IMR-90 (cell line): ENCODE results near the gene SEMA3E. TPM values are rescaled to one million over a fixed set of nuclear protein-coding genes. Genes with fewer than 3 reads are reported as not detected.
"Not testable (repeated sequence)": the region's sequence is repeated elsewhere in the genome, so short reads cannot be mapped to it uniquely, and the experiment has no call there.

Experiments used
- ATAC-seq: fragments of 200-7000 bp; cut with Tn5 transposase; 2 replicates; pipeline ENCODE4 v1.9.1; 2020; ENCODE audit warnings: low read depth, mild to moderate bottlenecking, moderate library complexity
- BruUV-seq: library from RNA; stranded (reverse); fragments of 400-500 nt; replicated peaks from 2 replicates; lab custom pipeline; 2021; lab: Mats Ljungman, UMichigan
- CTCF ChIA-PET: fragments of 300-600 bp; formaldehyde crosslinking; extraction: SDS; loops from one replicate; lab custom pipeline; 2021; ENCODE audit warnings: antibody characterized with exemption; lab: Yijun Ruan, JAX
- POLR2A ChIA-PET: fragments of 300-600 bp; sonication (Branson Sonifier 250); formaldehyde crosslinking; loops from one replicate; lab custom pipeline; 2022; ENCODE audit warnings: antibody characterized with exemption; ENCODE audit not compliant: unreplicated experiment; lab: Charles Lee
- DNase-seq: peaks from one replicate; pipeline ENCODE4 v3.0.0; 2013
- H2AFZ ChIP-seq: replicated peaks from 2 replicates; pipeline ENCODE3; 2013; ENCODE audit warnings: low read length, mild to moderate bottlenecking; ENCODE audit not compliant: poor library complexity
- H2AK5ac ChIP-seq: 2 replicates; pipeline ENCODE4 v1.6.1; 2013; ENCODE audit warnings: low read depth, low read length, inconsistent platforms
- H2AK9ac ChIP-seq: replicated peaks from 2 replicates; pipeline ENCODE3; 2013; ENCODE audit warnings: mild to moderate bottlenecking, low read depth, low read length, moderate library complexity; ENCODE audit not compliant: poor library complexity
- H2BK120ac ChIP-seq: 2 replicates; pipeline ENCODE4 v1.6.1; 2013; ENCODE audit warnings: low read depth, low read length, inconsistent platforms
- H2BK15ac ChIP-seq: 3 replicates; pipeline ENCODE4 v1.6.1; 2013; ENCODE audit warnings: low read depth, low read length, inconsistent platforms
- H2BK20ac ChIP-seq: 2 replicates; pipeline ENCODE4 v1.6.1; 2013; ENCODE audit warnings: low read depth, mild to moderate bottlenecking, inconsistent platforms, low read length, moderate library complexity
- H2BK5ac ChIP-seq: 2 replicates; pipeline ENCODE4 v1.6.1; 2013; ENCODE audit warnings: mild to moderate bottlenecking, low read depth, low read length, inconsistent platforms; ENCODE audit not compliant: poor library complexity, severe bottlenecking
- H3K14ac ChIP-seq: replicated peaks from 2 replicates; pipeline ENCODE4 v1.6.1; 2013; ENCODE audit warnings: low read depth, low read length, inconsistent platforms
- H3K18ac ChIP-seq: 2 replicates; pipeline ENCODE4 v1.6.1; 2013; ENCODE audit warnings: low read depth, low read length, control low read depth
- H3K23ac ChIP-seq: 2 replicates; pipeline ENCODE4 v1.6.1; 2013; ENCODE audit warnings: low read depth, low read length, inconsistent platforms
- H3K27ac ChIP-seq: 2 replicates; pipeline ENCODE4 v1.5.1; 2013; ENCODE audit warnings: mild to moderate bottlenecking, control low read depth, low read length; ENCODE audit not compliant: insufficient read depth
- H3K27me3 ChIP-seq: 2 replicates; pipeline ENCODE4 v1.6.1; 2013; ENCODE audit warnings: low read length; ENCODE audit not compliant: control insufficient read depth, insufficient read depth
- H3K36me3 ChIP-seq: 2 replicates; pipeline ENCODE4 v1.6.1; 2013; ENCODE audit warnings: low read length, mixed read lengths; ENCODE audit not compliant: control insufficient read depth, insufficient read depth
- H3K4ac ChIP-seq: 2 replicates; pipeline ENCODE4 v1.6.1; 2013; ENCODE audit warnings: low read depth, low read length, inconsistent platforms
- H3K4me1 ChIP-seq: 2 replicates; pipeline ENCODE4 v1.6.1; 2013; ENCODE audit warnings: low read length, mixed read lengths; ENCODE audit not compliant: control insufficient read depth, insufficient read depth
- H3K4me2 ChIP-seq: 2 replicates; pipeline ENCODE4 v1.6.1; 2013; ENCODE audit warnings: low read depth, mild to moderate bottlenecking, control low read depth, low read length, moderate library complexity
- H3K4me3 ChIP-seq: 2 replicates; pipeline ENCODE4 v1.5.1; 2013; ENCODE audit warnings: low read depth, mild to moderate bottlenecking, control low read depth, low read length, moderate library complexity; ENCODE audit not compliant: insufficient read depth
- H3K56ac ChIP-seq: 2 replicates; pipeline ENCODE4 v1.6.1; 2013; ENCODE audit warnings: low read length, inconsistent platforms; ENCODE audit not compliant: insufficient read depth; ENCODE audit errors: extremely low read depth
- H3K79me1 ChIP-seq, 2 experiments: 2 replicates each; pipeline ENCODE4 v1.6.1; 2013; ENCODE audit warnings: low read length in 2 of 2, inconsistent platforms in 1 of 2, low read depth in 1 of 2
- H3K9ac ChIP-seq: 2 replicates; pipeline ENCODE4 v1.6.1; 2013; ENCODE audit warnings: low read depth, low read length, control low read depth
- H3K9me1 ChIP-seq: 2 replicates; pipeline ENCODE4 v1.6.1; 2013; ENCODE audit warnings: low read length, inconsistent platforms; ENCODE audit not compliant: insufficient read depth
- H3K9me3 ChIP-seq: 2 replicates; pipeline ENCODE4 v1.6.1; 2013; ENCODE audit warnings: low read length; ENCODE audit not compliant: control insufficient read depth, insufficient read depth
- H4K20me1 ChIP-seq: 2 replicates; pipeline ENCODE4 v1.6.1; 2013; ENCODE audit warnings: low read length, inconsistent platforms; ENCODE audit not compliant: insufficient read depth
- H4K5ac ChIP-seq: 2 replicates; pipeline ENCODE4 v1.6.1; 2013; ENCODE audit warnings: mild to moderate bottlenecking, low read depth, low read length, control low read depth
- H4K8ac ChIP-seq, 2 experiments: 2 replicates each; pipeline ENCODE4 v1.6.1; 2013; ENCODE audit warnings: low read depth in 2 of 2, low read length in 2 of 2, control low read depth in 1 of 2, inconsistent platforms in 1 of 2
- H4K91ac ChIP-seq: 2 replicates; pipeline ENCODE4 v1.6.1; 2013; ENCODE audit warnings: low read depth, low read length, inconsistent platforms; ENCODE audit not compliant: insufficient read depth
- FOS ChIP-seq: fragments of 150-350 bp; IDR thresholded peaks from 2 replicates; pipeline ENCODE4 v1.6.1; 2016; ENCODE audit warnings: low read depth, low read length
- MAZ ChIP-seq: IDR thresholded peaks from 2 replicates; pipeline ENCODE4 v1.6.1; 2012; ENCODE audit warnings: low read depth, mild to moderate bottlenecking, low read length, improper control_type of control experiment, moderate library complexity, borderline replicate concordance
- WGBS, 2 experiments: methylation state at CpG; one replicate each; pipeline versions ENCODE4 v1.1.5 to v1.1.7; 2013; ENCODE audit warnings: missing lambda C conversion rate in 2 of 2; ENCODE audit not compliant: insufficient read length in 1 of 2; ENCODE audit errors: extremely low coverage in 2 of 2; 5-methylcytosine and 5-hydroxymethylcytosine counted together
- dilution Hi-C: fragments of 300-500 bp; cut with HindIII; formaldehyde crosslinking; loops from one replicate; pipeline ENCODE4 v1.14.3; 2018; ENCODE audit warnings: low sequenced_read_pairs; ENCODE audit not compliant: unreplicated experiment
- in situ Hi-C: fragments of 300-500 bp; cut with MboI; formaldehyde crosslinking; loops from 3 replicates; pipeline ENCODE4 v1.14.3; 2019; ENCODE audit warnings: low sequenced_read_pairs, inconsistent platforms, mixed read lengths
- intact Hi-C: fragments of 100-400 bp; cut with micrococcal nuclease; formaldehyde crosslinking; loops from 2 replicates; pipeline ENCODE4 v1.10.0; 2022
- polyA plus RNA-seq, 3 experiments: library from polyadenylated mRNA; depleted of rRNA; stranded (reverse); fragments of >200 nt; gene quantifications; 2 replicates each; pipeline ENCODE4 v1.2.3, GENCODE V29; 2012; ENCODE audit warnings: low replicate concordance in 1 of 3
- total RNA-seq: library from RNA; depleted of rRNA; stranded (reverse); fragments of >200 nt; gene quantifications from 2 replicates; pipeline ENCODE4 v1.2.3, GENCODE V29; 2012

SEMA3E gene
- total and polyA plus RNA-seq, 2 of the 4 experiments (the other 2 are of a cell fraction) = 0.31 to 0.72 TPM

DNA sequence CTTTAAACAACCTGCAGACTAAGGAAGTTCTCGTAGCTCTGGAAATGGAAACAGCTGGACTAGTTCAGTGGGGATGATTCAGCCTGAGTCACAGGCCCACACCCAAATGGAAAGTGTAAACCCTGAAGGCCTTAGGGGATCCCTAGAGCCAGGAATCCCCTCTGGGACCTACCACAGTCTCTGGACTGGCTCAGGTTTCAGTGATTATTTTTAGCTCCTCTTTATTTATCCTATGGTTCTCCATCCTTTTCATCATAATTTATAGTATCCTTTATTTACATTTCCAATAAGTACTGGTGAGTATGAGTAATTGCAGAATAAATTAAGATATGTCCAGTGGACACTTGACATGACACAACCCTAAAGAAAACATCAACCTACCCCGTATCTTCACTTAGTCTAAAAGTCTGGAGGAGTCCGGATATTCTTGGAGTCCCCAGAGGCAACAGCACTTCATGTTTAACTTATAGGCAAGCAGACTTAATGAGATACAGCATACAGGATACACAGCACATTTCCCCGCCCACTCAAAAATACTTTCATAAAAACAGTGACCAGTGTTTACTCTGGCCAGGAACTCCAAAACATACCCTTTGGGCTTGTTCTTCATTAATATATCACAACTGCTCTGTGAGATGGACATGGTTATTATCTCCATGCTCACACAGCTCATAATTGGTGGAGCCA, 28.4 kb upstream of the SEMA3E start:
- Histone ChIP-seq H4K5ac (no peak overlapping the region), H3K4me2 (no peak overlapping the region), H2BK5ac (no peak overlapping the region), H3K36me3 (no peaks in the 10 kb centered on the region), H2BK15ac (no peak overlapping the region), H2AK5ac (no peak overlapping the region), H2AFZ (no peak overlapping the region), H3K56ac (no peak overlapping the region), H3K9me1 (no peaks in the 10 kb centered on the region), H3K27ac (no peak overlapping the region), H2BK120ac (no peak overlapping the region), H3K4ac (no peak overlapping the region), H3K79me1 (no peaks in the 10 kb centered on the region), H3K18ac (no peak overlapping the region), H2AK9ac (no peak overlapping the region), H3K4me1 (no peaks in the 10 kb centered on the region), H2BK20ac (no peak overlapping the region), H4K20me1 (peaks cover 10% of the 10 kb centered on the region; the same call in 1 of the 2 replicates), H3K4me3 (no peak overlapping the region), H3K23ac (no peak overlapping the region), H3K9ac (no peak overlapping the region), H3K14ac (no peak overlapping the region), H3K9me3 (no peaks in the 10 kb centered on the region), H4K8ac (no peak overlapping the region), H4K91ac (no peak overlapping the region), H3K27me3 (peaks cover 3% of the 10 kb centered on the region; the same call in 1 of the 2 replicates)
- dilution Hi-C loops = no loop called here
- ATAC-seq (peak; percentile 99), DNase-seq (peak; percentile 94)
- WGBS, 2 experiments = no CpG with 5 or more reads among the region's 4 CpGs
- peak; percentile 90 for TF ChIP-seq FOS
- no peak for TF ChIP-seq MAZ
- ChIA-PET POLR2A (interaction anchor here (0.5 kb wide), 1 partner anchor 12 kb away, joined by 5 read pairs; no protein-coding TSS in a partner anchor), CTCF (interaction anchor here (0.6 kb wide), 1 partner anchor 42 kb away, joined by 3 read pairs; no protein-coding TSS in a partner anchor)
- intact Hi-C loops = no loop called here
- BruUV-seq = no TSS peak
- in situ Hi-C loops = no loop called here

DNA sequence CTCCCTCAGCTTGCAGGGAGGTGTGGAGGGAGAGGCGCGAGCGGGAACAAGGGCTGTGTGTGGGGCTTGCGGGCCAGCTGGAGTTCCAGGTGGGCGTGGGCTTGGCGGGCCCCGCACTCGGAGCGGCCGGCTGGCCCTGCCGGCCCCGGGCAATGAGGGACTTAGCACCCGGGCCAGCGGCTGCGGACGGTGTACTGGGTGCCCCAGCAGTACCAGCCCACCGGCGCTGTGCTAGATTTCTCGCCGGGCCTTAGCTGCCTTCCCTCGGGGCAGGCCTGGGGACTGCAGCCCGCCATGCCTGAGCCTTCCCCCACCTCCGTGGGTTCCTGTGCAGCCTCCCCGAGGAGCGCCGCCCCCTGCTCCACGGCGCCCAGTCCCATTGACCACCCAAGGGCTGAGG, 24.4 kb upstream of the SEMA3E start:
- DNase-seq, H2AK5ac ChIP-seq, CTCF ChIA-PET, dilution Hi-C loops, H2BK15ac ChIP-seq, H2AFZ ChIP-seq, H3K4ac ChIP-seq, H3K36me3 ChIP-seq, H4K20me1 ChIP-seq, POLR2A ChIA-PET, H3K9ac ChIP-seq, H3K9me1 ChIP-seq, H2BK20ac ChIP-seq, H3K56ac ChIP-seq, H3K27me3 ChIP-seq, H4K91ac ChIP-seq, H3K9me3 ChIP-seq, H4K5ac ChIP-seq, H2BK120ac ChIP-seq, H3K4me3 ChIP-seq, H4K8ac ChIP-seq, ATAC-seq, intact Hi-C loops, H3K27ac ChIP-seq, H3K14ac ChIP-seq, H3K4me2 ChIP-seq, H2BK5ac ChIP-seq, H3K79me1 ChIP-seq, H3K23ac ChIP-seq, BruUV-seq, in situ Hi-C loops, H2AK9ac ChIP-seq, H3K4me1 ChIP-seq, H3K18ac ChIP-seq: not testable (repeated sequence)
- WGBS, 2 experiments = 88% methylated on average over 3 of the region's 28 CpGs; no CpG with 5 or more reads in 1 of the 2 experiments
